Measurements from ENCODE around the gene OTOR. TPM values are rescaled to one million over a fixed set of nuclear protein-coding genes. Genes with fewer than 3 reads are reported as not detected.

OTOR gene
- total RNA-seq, 1 donor = not detected

- DNase-seq (ENCODE audit: low read depth) = no peak
- TF ChIP-seq CTCF (IDR thresholded peaks at IDR 0.05; ENCODE audit: insufficient read depth, low read length) = no peak
- no peak overlapping the region for H3K4me3 ChIP-seq (ENCODE audit: low read depth, low read length)
Measured at GRCh38 chr20:16710781-16711180, 37.4 kb upstream of the OTOR start.

DNA sequence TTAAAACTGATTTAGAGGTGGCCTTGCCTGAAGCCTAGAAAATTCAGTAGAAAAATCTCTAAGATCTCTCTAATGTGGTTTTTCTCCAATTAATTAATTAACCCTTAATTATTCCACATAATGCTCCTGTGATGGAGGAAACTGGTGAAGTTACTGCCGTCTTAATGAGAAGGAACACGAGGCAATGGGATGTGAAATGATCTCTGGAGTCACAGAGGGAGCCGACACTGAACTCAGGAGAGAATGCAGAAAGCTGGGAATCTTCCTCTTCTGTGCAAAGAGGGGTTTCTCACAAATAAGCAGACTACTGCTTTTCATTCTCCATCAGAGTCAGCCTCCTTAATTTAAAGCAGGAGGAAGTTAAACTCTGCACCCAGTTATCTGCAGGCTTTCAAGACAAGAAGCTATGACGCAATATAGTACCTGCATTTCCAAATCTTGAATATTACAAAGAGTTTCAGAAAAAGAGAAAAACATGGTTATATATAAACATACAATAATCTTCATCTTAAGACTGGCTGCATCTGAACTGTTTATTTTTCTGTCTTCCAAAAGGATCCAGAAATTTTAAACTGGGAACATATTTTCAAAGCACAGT is 36.4 kb upstream of the OTOR start:
- H3K4me3 ChIP-seq (ENCODE audit: low read depth, low read length) = no peak overlapping the region
- DNase-seq (ENCODE audit: low read depth) = no peak
- TF ChIP-seq CTCF (IDR thresholded peaks at IDR 0.05; ENCODE audit: insufficient read depth, low read length) = no peak

- no peak for TF ChIP-seq CTCF (IDR thresholded peaks at IDR 0.05; ENCODE audit: insufficient read depth, low read length)
- no peak overlapping the region for H3K4me3 ChIP-seq (ENCODE audit: low read depth, low read length)
- no peak for DNase-seq (ENCODE audit: low read depth)
Measured at GRCh38 chr20:16712511-16712947, 35.6 kb upstream of the OTOR start.

DNA sequence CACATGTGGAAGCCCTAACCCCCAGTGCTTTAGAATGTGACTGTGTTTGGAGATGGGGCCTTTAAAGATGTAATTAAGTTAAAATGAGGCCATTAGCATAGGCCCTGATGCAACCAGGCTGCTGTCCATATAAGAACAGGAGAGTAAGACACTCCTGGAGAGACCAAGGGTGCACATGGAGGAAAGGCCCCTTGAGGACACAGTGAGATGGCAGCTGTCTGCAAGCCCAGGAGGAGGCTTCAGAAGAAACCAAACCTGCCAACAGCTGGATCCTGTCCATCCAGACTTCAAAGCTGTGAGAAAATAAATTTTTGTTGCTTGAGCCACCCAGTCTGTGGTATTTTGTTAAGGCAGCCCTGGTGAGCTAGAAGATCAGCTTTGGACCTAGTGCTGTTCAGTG is 35.1 kb upstream of the OTOR start:
- H3K4me3 ChIP-seq (ENCODE audit: low read depth, low read length) = no peak overlapping the region
- no peak for DNase-seq (ENCODE audit: low read depth)
- no peak for TF ChIP-seq CTCF (IDR thresholded peaks at IDR 0.05; ENCODE audit: insufficient read depth, low read length)

- TF ChIP-seq CTCF (IDR thresholded peaks at IDR 0.05; ENCODE audit: insufficient read depth, low read length) = no peak
- H3K4me3 ChIP-seq (ENCODE audit: low read depth, low read length) = no peak overlapping the region
- DNase-seq (ENCODE audit: low read depth) = no peak
Measured at GRCh38 chr20:16714242-16714641, 33.9 kb upstream of the OTOR start.

- no peak for DNase-seq (ENCODE audit: low read depth)
- TF ChIP-seq CTCF (IDR thresholded peaks at IDR 0.05; ENCODE audit: insufficient read depth, low read length) = no peak
- no peak overlapping the region for H3K4me3 ChIP-seq (ENCODE audit: low read depth, low read length)
Measured at GRCh38 chr20:16714751-16715150, 33.4 kb upstream of the OTOR start.

DNA sequence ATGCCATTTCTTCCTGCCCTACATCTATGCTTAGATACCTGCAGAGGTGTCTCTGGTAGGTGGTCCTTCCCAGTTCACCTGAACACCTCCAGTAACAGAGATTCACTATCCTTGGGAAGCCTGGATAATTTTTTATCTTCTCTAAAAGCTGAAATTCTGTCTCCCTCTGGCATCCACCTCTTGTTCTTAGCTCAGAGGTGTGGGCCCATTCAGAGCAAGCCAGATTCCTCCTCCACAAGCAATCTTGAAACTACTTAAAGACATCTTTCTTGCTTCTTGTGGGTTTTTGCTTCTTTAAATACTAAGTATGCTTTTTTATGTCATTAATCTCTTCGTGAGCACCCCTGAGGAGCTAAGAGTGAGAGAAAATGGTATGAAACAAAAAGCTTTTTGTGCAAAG is 28.7 kb upstream of the OTOR start:
- TF ChIP-seq CTCF (IDR thresholded peaks at IDR 0.05; ENCODE audit: insufficient read depth, low read length) = no peak
- no peak overlapping the region for H3K4me3 ChIP-seq (ENCODE audit: low read depth, low read length)
- DNase-seq (ENCODE audit: low read depth) = no peak

All from fibroblast of the aortic adventitia (primary cell).